Anterior cingulate cortex (tissue), 58 donors: ENCODE results near the gene HNRNPL.
"Not testable (repeated sequence)": the region's sequence is repeated elsewhere in the genome, so short reads cannot be mapped to it uniquely, and the experiment has no call there.

Source experiments
- DNase-seq, 58 donors: peaks; one replicate each; lab custom pipeline; 2025; lab: John Stamatoyannopoulos, UW

HNRNPL gene

DNA sequence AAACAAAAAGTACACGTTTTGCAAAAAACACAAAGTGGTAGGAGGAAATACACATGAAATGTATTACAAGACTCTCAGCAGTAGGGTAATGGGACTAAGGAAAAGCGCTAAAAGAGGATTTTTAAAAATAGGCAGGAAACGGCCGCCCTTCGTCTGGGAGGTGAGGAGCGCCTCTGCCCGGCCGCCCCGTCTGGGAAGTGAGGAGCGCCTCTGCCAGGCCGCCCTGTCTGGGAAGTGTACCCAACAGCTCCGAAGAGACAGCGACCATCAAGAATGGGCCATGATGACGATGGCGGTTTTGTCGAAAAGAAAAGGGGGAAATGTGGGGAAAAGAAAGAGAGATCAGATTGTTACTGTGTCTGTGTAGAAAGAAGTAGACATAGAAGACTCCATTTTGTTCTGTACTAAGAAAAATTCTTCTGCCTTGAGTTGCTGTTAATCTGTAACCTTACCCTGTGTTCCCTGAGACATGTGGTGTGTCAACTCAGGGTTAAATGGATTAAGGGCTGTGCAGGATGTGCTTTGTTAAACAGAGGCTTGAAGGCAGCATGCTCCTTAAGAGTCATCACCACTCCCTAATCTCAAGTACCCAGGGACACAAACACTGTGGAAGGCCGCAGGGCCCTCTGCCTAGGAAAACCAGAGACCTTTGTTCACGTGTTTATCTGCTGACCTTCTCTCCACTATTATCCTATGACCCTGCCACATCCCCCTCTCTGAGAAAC is 42.2 kb downstream of the HNRNPL start:
- DNase-seq = not testable (repeated sequence)

DNA sequence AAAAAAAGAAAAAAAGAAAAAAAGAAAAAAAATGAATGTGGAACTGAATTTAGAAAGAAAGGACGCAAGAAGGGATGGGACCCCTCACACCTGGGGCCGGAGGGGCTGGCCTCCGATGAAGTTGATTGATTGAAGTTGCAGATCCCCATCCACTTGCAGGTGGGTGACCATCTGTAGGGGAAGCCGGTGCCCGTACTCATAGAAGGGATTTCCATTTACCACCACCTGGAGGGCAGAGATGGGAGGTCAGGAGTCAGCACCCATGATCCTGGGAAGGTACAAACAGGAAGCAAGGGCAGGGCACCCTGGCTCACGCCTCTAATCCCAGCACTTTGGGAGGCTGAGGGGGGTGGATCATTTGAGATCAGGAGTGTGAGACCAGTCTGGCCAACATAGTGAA is 43.4 kb downstream of the HNRNPL start:
- DNase-seq = no peak

DNA sequence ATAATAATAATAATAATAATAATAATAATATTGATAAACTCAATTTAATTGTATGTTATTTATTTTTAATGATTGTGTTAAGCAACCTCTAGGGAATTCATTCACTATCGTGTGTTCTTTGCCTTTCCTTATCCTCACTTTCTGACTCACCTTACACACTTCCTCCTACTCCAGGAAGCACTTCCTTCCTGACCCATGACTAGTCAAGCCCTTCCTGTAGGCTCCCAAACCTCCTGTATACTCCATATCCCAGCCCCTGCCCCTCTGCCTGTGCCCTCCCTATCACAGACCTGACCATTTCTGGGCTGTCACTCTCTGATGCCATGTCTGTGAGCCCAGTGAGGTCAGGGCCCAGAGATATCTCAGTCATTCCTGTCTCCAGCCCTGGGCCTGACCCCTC is 44.6 kb downstream of the HNRNPL start:
- no peak for DNase-seq

DNA sequence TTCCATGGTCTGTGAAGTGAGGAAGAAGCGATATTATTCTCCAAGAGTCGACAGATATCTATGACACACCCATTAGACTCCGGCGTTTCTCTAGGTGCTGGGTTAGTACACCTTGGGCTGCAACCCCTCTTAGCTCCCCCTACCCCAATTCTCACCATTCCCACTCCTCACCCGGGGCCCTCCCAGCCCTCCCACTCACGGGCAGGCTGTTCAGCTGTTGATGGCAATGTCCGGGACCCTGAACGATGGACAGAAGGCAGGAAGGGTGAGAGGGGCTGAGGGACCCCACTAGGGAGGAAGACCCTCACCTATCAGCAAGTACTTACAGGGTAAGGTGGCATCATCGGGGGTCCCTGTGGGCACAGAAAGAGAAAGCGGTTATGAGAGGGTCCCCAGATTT is 46.2 kb downstream of the HNRNPL start:
- DNase-seq = no peak

DNA sequence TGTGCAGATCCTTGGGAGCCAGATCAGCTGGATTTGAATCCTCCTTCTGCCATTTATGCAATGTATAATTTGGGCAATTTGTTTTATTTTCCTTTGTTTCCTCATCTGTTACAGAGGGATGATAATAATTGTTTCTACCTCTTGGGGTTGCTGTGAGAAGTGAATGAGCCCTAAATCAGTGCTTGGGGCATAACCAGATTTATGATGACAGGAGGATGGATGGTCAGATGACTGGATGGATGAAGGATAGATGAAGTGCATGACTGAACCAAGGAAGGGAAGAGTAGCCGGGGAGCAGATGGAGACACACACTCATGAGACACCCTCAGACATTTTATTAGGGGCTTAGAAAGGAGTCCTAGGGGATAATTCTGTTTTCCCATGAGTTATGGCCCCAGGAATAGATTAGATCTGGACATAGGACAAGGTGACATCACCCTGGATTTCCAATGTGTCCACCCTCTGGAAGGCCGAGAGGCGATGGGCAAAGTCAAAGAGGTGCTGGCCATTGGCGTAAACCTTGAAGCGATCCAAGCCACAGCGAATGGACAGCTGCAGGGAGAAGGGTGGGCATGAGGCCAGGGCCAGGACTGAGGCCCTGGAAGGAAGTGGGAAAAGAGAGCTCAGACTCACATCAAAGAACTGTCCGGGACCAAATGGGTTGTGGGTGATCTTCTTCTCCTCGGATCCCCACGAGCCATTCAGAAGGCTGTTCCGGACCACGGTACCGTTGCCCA is 48.3 kb downstream of the HNRNPL start:
- no peak for DNase-seq

DNA sequence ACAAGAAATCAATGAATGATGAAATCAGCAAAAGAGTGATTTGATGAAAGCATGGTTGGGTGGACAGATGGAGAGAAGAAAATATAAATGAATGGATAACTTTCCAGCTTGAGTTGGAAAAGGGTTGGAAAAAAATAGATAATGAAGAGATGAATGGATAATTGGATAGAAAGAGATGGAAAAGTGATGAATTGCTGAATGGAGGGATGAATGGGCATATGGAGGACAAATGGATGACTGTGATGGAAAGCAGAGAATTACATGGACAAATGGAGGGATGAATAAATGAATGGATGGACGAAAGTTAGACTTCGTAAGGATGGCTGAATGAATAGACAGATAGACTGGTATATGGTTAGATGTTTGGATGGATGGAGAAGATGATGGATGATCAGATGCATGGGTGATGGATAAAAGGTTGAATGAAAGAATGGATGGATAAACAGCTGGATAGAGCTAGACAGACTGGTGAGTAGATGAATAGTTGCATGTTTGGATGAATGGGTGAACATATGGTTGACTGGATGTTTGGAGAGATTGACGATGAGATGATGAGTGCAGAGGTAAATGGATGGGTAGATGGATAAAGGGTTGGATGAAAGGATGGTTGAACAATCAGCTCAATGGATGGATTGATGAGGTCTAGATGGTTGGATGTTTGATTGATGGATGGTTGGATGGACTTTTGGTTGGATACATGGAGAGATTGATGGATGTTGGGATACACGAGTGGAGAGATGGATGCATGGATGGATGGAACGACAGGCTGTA is 49.0 kb downstream of the HNRNPL start:
- no peak for DNase-seq

DNA sequence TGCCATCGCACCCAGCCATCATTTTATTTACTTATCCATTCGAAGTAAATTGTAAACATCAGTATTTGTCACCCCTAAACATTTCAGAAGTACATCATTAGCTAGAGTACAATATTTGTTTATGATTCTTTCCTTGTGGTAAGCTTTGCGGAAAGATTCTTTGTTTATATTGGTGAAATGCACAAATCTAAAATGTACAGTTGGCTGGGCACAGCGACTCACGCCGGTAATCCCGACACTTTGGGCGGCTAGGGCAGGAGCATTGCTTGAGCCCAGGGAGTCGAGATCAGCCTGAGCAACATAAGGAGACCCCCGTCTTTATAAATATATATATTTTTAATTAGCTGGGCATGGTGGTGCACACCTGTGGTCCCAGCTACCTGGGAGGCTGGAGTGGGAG is 50.7 kb downstream of the HNRNPL start:
- no peak for DNase-seq

DNA sequence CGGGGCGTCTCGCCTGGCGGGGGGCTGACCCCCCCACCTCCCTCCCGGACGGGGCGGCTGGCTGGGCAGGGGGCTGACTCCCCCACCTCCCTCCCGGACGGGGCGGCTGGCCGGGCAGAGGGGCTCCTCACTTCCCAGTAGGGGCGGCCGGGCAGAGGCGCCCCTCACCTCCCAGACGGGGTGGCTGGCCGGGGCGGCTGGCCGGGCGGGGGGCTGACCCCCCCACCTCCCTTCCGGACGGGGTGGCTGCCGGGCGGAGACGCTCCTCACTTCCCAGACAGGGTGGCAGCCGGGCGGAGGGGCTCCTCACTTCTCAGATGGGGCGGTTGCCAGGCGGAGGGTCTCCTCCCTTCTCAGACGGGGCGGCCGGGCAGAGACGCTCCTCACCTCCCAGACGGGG is 52.0 kb downstream of the HNRNPL start:
- DNase-seq = not testable (repeated sequence)

DNA sequence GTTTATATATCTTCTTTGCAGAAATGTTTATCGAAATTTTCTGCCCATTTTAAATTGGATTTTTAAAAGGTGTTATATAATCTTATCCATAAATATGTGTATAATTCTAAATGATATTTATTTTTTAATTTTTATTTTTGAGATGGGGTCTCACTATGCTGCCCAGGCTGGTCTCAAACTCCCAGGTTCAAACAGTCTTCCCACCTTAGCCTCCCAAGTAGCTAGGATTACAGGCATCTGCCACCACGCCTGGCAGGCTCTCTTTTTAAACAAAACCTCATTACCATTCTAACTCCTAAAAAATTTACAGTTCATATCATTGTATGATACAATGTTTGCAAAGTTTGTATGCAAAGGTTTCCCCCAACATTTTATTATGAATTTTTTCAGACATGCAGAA is 53.6 kb downstream of the HNRNPL start:
- DNase-seq = no peak

DNA sequence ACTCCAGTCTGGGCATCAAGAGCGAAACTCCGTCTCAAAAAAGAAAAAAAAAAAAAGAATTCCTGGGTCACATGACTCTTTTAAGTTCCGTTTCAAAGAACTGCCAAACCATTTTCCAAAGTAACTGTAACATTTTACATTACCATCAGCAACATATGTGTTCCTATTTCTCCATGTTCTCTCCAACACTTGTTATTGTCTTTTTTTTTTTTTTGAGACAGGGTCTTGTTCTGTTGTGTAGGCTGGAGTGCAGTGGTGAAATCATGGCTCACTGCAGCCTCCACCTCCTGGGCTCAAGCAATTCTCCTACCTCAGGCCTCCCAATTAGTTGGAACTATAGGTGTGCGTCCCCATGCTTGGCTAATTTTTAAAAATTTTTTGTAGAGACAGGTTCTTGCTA is 54.2 kb downstream of the HNRNPL start:
- DNase-seq = no peak

DNA sequence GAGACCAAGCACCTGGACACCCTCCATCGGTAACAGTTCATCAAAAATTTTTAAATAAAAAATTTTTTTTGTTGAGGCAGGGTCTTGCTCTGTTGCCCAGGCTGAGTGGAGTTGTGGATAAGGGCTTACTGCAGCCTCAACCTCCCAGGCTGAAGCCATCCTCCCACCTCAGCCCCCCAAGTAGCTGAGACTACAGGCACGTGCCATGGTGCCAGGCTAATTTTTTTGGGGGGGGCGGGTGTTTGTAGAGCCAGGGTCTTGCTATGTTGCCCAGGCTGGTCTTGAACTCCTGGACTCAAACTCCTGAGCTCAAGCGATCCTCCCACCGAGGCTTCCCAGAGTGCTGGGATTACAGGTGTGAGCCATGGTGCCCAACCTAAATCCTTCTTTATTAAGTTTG is 56.1 kb downstream of the HNRNPL start:
- no peak for DNase-seq

DNA sequence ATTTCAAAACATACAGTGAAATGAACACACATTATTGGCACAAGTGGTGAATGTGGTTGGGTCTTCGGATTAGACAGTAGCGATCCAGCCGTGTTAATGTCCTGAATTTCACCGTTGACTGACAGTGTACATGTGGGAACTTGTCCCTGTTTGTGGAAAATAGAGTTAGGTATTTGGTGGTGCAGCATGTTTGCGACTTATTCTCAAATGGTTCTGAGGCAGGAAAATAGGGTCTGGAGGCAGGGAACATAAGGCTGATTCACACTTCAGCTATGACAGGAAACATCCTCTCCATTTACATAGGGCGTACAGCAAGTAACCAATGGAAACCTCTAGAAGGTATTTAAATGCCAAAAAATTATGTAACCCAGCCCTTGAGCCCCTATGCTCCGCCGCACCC is 56.6 kb downstream of the HNRNPL start:
- DNase-seq = peak in 6 of 58 donors; percentile 4 to 36 (median 12)

DNA sequence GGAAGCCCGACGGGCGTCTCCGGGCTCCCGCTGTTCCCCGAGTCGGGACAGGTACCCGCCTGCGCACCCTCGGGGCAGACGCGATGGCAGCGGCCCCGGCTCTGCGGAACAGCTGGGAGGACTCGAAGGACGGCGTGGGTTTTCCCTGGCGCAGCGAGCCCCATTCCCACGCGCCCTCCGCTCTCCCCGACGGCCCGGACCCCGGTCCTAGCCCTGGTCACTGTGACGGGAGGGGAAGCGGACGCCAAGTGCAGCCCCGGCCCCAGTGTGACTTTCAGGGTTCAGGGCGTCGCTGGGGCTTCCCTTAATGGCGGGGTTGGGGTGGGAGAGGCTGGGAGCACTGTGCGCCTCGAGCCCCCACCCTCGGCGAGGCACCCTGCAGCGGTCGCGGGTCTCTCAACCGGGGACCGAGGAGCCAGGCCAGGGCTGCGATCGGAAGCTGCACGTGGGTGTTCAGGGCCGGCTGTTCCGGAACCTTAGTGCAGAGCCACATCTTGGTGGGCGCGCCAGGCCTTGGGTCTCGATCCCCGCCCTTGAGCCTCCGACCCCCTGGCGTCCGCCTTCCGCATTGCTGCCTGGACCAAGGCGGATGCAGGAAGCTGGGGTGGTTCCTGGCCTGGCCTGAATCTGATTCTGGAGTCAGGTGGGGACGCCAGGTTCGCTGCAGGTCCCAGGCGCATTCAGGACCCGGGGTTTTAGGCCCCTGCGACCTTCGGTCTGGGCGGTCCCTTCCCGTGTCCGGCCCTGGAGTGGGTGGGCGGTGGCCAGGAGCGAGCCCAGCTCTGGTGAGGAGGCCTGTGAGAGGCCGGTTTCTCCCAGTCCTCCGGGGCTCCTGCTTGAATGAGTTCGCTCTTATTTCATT is 57.3 kb downstream of the HNRNPL start:
- DNase-seq = peak in 2 of 58 donors; percentile 1 to 4

DNA sequence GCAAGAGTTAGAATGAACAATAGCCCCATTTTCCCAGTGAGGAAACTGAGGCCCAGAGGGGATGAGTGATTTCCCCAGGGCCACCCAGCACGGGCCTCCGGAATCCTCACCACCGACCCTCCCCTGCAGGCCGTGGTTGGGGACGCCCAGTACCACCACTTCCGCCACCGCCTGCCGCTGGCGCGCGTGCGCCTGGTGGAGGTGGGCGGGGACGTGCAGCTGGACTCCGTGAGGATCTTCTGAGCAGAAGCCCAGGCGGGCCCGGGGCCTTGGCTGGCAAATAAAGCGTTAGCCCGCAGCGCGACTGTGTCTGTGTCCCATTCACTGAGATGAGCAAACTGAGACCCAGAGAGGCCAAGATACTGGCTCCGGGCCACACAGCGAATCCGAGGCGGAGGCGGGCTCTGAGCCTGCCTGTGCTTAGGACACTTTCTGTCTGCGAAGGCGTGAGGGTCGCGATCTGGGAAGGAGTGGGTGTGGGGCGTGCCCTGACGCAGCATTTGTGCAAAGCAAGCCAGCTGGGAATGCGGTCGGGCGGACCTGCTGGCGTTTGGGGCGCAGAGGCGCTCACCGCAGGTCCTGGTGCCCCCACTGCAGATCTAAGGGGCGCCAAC is 58.2 kb downstream of the HNRNPL start:
- not testable (repeated sequence) for DNase-seq

DNA sequence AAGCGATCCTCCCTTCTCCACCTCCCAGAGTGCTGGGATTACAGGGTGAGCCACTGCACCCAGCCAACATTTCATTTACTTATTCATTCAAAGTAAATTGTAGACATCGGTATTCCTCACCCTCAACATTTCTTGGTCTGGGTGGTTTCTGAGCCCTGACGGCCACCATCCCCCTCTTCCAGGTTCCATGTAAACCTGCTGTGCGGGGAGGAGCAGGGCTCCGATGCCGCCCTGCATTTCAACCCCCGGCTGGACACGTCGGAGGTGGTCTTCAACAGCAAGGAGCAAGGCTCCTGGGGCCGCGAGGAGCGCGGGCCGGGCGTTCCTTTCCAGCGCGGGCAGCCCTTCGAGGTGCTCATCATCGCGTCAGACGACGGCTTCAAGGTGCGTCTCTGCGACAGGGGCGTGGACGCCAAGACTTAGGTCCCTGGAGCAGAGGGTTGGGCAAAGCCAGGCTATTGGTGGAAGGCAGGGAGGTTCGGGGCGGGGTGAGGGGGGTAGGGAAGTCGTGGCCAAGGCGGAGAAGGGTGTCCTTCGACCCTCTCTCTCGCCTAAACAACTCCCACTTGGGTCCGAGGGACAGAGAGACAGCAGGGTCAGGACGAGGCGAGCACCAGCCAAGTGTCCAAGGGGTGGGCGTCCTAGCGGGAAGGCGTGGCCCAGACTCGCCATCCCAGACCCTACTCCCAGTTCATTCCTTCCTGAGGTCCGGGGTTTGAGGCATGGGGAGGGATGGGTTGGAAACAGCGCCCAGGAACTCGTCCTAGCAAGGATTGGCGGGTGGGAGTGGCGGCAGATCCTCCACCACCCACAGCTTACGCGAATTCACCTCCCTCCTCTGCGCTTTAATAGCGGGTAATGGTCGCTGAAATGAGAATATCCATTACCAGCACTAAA is 59.0 kb downstream of the HNRNPL start:
- DNase-seq = not testable (repeated sequence)

DNA sequence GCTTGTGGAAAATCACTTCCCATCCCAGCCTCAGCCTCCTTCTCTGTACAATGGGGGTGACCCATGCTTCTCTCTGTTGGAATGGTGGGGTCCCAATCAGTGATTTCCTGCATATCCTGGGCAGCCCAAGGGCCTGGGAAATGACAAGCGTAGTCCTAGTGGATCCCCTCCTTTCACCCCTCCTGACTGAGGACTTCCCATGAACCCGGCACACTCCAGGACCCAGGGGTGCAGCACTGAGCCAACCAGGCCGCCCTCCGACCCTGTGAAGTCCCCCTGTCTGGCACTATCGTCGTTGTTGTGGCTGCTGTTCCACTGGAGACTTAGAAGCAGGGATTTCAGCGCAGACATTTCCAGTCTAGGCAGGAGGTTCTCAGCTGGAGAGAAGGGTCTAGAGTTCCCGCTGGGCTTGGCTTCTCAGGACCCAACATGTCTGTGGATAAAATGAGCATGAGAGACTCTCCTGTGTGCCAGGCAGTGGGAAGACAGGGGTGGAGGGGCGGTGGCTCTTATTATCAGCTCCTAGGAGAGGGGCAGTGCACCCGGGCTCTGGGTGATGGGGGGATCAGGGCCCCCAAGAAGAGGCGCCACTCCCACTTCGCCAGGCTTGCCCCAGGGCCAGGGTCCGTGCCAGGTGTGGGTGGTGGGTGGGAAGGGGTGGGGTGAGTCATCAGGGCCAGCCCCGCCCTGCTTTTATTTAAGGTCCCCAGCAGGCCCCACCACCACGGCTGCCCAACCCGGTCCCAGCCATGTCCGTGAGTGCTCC is 61.1 kb downstream of the HNRNPL start, which contains the start of gene LGALS7B:
TSS of gene LGALS7B (plus strand) at position 723 of the 766 bp plus-strand sequence. CDS start at position 750, 27 bp downstream.
- DNase-seq = no peak

DNA sequence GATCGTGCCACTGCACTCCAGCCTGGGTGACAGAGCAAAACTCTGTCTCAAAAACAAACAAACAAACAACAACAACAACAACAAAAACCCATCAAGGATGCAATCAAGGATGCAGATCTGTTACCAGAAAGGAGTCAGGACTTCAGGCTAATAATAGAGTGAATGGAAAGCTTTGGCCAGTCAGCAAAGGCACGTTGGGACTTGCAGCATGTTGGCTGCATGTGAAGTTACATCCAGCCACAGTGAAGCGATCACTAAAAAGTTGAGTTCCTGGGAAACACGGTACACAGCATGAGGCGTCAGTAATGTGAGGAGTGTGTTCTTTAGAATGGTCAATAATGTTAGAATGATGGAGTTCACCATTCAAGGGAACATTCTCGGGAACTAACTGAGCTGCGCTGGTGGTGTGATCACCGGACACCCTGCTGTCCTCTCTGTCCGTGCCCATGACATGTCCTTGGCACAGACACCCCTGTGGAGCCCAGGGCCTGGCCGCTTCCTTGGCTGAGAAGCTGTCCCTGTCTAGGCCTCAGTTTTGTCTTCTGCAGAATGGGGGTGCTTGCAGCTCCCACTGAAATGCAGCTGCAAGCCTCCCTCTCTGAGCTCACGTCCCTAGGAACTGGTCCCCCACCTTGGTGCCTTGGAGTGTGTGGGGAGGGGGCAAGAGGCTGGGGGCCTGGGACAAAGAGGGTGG is 63.1 kb downstream of the HNRNPL start:
- no peak for DNase-seq
